ENCODE results near the gene ZFP69B.

Gene ZFP69B

GRCh38 chr1:40449684-40450494 lies at the start of gene ZFP69B:
ZFP69B (plus strand) TSS chr1:40450476; CDS start chr1:40450962, 486 bp downstream.
- peak; percentile 93 for DNase-seq

GRCh38 chr1:40401473-40402201 lies 48.6 kb upstream of the ZFP69B start:
- DNase-seq: no peak

GRCh38 chr1:40404670-40405462 lies 45.4 kb upstream of the ZFP69B start:
- DNase-seq: peak; percentile 72

- no peak for DNase-seq
These were observed 44.5 kb upstream of the ZFP69B start for GRCh38 chr1:40405812-40406211.

- no peak for DNase-seq
These were observed 42.8 kb upstream of the ZFP69B start for GRCh38 chr1:40407453-40407852.

- DNase-seq: no peak
These were observed 40.8 kb upstream of the ZFP69B start for GRCh38 chr1:40409467-40409866.

- DNase-seq: no peak
These were observed 39.0 kb upstream of the ZFP69B start for GRCh38 chr1:40411294-40411693.

GRCh38 chr1:40411843-40412242 lies 38.4 kb upstream of the ZFP69B start:
- no peak for DNase-seq

GRCh38 chr1:40413527-40414252 lies 36.6 kb upstream of the ZFP69B start:
- no peak for DNase-seq

GRCh38 chr1:40414331-40414730 lies 35.9 kb upstream of the ZFP69B start:
- DNase-seq: no peak

GRCh38 chr1:40416709-40417108 lies 33.6 kb upstream of the ZFP69B start:
- DNase-seq: no peak

- peak; percentile 65 for DNase-seq
These were observed 28.6 kb upstream of the ZFP69B start for GRCh38 chr1:40421431-40422384.

- no peak for DNase-seq
These were observed 27.5 kb upstream of the ZFP69B start for GRCh38 chr1:40422630-40423263.

GRCh38 chr1:40423264-40423642 lies 27.0 kb upstream of the ZFP69B start:
- no peak for DNase-seq

- DNase-seq: no peak
These were observed 26.2 kb upstream of the ZFP69B start for GRCh38 chr1:40423951-40424618.

- no peak for DNase-seq
These were observed 25.1 kb upstream of the ZFP69B start for GRCh38 chr1:40425198-40425597.

- DNase-seq: no peak
These were observed 18.9 kb upstream of the ZFP69B start for GRCh38 chr1:40431385-40431784.

- DNase-seq: no peak
These were observed 17.5 kb upstream of the ZFP69B start for GRCh38 chr1:40432644-40433390.

GRCh38 chr1:40435471-40435870 lies 14.8 kb upstream of the ZFP69B start:
- DNase-seq: no peak

GRCh38 chr1:40435876-40436275 lies 14.4 kb upstream of the ZFP69B start:
- no peak for DNase-seq
